IMR-90 (cell line): ENCODE measurements around the gene NPIPB8. TPM values are rescaled to one million over a fixed set of nuclear protein-coding genes. Genes with fewer than 3 reads are reported as not detected.
"Not testable (repeated sequence)": the region's sequence is repeated elsewhere in the genome, so short reads cannot be mapped to it uniquely, and the experiment has no call there.

Experiments
- ATAC-seq: fragments of 200-7000 bp; cut with Tn5 transposase; 2 replicates; pipeline ENCODE4 v1.9.1; 2020; ENCODE audit warnings: low read depth, mild to moderate bottlenecking, moderate library complexity
- BruUV-seq: library from RNA; stranded (reverse); fragments of 400-500 nt; replicated peaks from 2 replicates; lab custom pipeline; 2021; lab: Mats Ljungman, UMichigan
- CTCF ChIA-PET: fragments of 300-600 bp; formaldehyde crosslinking; extraction: SDS; loops from one replicate; lab custom pipeline; 2021; ENCODE audit warnings: antibody characterized with exemption; lab: Yijun Ruan, JAX
- POLR2A ChIA-PET: fragments of 300-600 bp; sonication (Branson Sonifier 250); formaldehyde crosslinking; loops from one replicate; lab custom pipeline; 2022; ENCODE audit warnings: antibody characterized with exemption; ENCODE audit not compliant: unreplicated experiment; lab: Charles Lee
- DNase-seq: peaks from one replicate; pipeline ENCODE4 v3.0.0; 2013
- H2AFZ ChIP-seq: replicated peaks from 2 replicates; pipeline ENCODE3; 2013; ENCODE audit warnings: low read length, mild to moderate bottlenecking; ENCODE audit not compliant: poor library complexity
- H2AK5ac ChIP-seq: 2 replicates; pipeline ENCODE4 v1.6.1; 2013; ENCODE audit warnings: low read depth, low read length, inconsistent platforms
- H2AK9ac ChIP-seq: replicated peaks from 2 replicates; pipeline ENCODE3; 2013; ENCODE audit warnings: mild to moderate bottlenecking, low read depth, low read length, moderate library complexity; ENCODE audit not compliant: poor library complexity
- H2BK120ac ChIP-seq: 2 replicates; pipeline ENCODE4 v1.6.1; 2013; ENCODE audit warnings: low read depth, low read length, inconsistent platforms
- H2BK15ac ChIP-seq: 3 replicates; pipeline ENCODE4 v1.6.1; 2013; ENCODE audit warnings: low read depth, low read length, inconsistent platforms
- H2BK20ac ChIP-seq: 2 replicates; pipeline ENCODE4 v1.6.1; 2013; ENCODE audit warnings: low read depth, mild to moderate bottlenecking, inconsistent platforms, low read length, moderate library complexity
- H2BK5ac ChIP-seq: 2 replicates; pipeline ENCODE4 v1.6.1; 2013; ENCODE audit warnings: mild to moderate bottlenecking, low read depth, low read length, inconsistent platforms; ENCODE audit not compliant: poor library complexity, severe bottlenecking
- H3K14ac ChIP-seq: replicated peaks from 2 replicates; pipeline ENCODE4 v1.6.1; 2013; ENCODE audit warnings: low read depth, low read length, inconsistent platforms
- H3K18ac ChIP-seq: 2 replicates; pipeline ENCODE4 v1.6.1; 2013; ENCODE audit warnings: low read depth, low read length, control low read depth
- H3K23ac ChIP-seq: 2 replicates; pipeline ENCODE4 v1.6.1; 2013; ENCODE audit warnings: low read depth, low read length, inconsistent platforms
- H3K27ac ChIP-seq: 2 replicates; pipeline ENCODE4 v1.5.1; 2013; ENCODE audit warnings: mild to moderate bottlenecking, control low read depth, low read length; ENCODE audit not compliant: insufficient read depth
- H3K27me3 ChIP-seq: 2 replicates; pipeline ENCODE4 v1.6.1; 2013; ENCODE audit warnings: low read length; ENCODE audit not compliant: control insufficient read depth, insufficient read depth
- H3K36me3 ChIP-seq: 2 replicates; pipeline ENCODE4 v1.6.1; 2013; ENCODE audit warnings: low read length, mixed read lengths; ENCODE audit not compliant: control insufficient read depth, insufficient read depth
- H3K4ac ChIP-seq: 2 replicates; pipeline ENCODE4 v1.6.1; 2013; ENCODE audit warnings: low read depth, low read length, inconsistent platforms
- H3K4me1 ChIP-seq: 2 replicates; pipeline ENCODE4 v1.6.1; 2013; ENCODE audit warnings: low read length, mixed read lengths; ENCODE audit not compliant: control insufficient read depth, insufficient read depth
- H3K4me2 ChIP-seq: 2 replicates; pipeline ENCODE4 v1.6.1; 2013; ENCODE audit warnings: low read depth, mild to moderate bottlenecking, control low read depth, low read length, moderate library complexity
- H3K4me3 ChIP-seq: 2 replicates; pipeline ENCODE4 v1.5.1; 2013; ENCODE audit warnings: low read depth, mild to moderate bottlenecking, control low read depth, low read length, moderate library complexity; ENCODE audit not compliant: insufficient read depth
- H3K56ac ChIP-seq: 2 replicates; pipeline ENCODE4 v1.6.1; 2013; ENCODE audit warnings: low read length, inconsistent platforms; ENCODE audit not compliant: insufficient read depth; ENCODE audit errors: extremely low read depth
- H3K79me1 ChIP-seq, 2 experiments: 2 replicates each; pipeline ENCODE4 v1.6.1; 2013; ENCODE audit warnings: low read length in 2 of 2, inconsistent platforms in 1 of 2, low read depth in 1 of 2
- H3K9ac ChIP-seq: 2 replicates; pipeline ENCODE4 v1.6.1; 2013; ENCODE audit warnings: low read depth, low read length, control low read depth
- H3K9me1 ChIP-seq: 2 replicates; pipeline ENCODE4 v1.6.1; 2013; ENCODE audit warnings: low read length, inconsistent platforms; ENCODE audit not compliant: insufficient read depth
- H3K9me3 ChIP-seq: 2 replicates; pipeline ENCODE4 v1.6.1; 2013; ENCODE audit warnings: low read length; ENCODE audit not compliant: control insufficient read depth, insufficient read depth
- H4K20me1 ChIP-seq: 2 replicates; pipeline ENCODE4 v1.6.1; 2013; ENCODE audit warnings: low read length, inconsistent platforms; ENCODE audit not compliant: insufficient read depth
- H4K5ac ChIP-seq: 2 replicates; pipeline ENCODE4 v1.6.1; 2013; ENCODE audit warnings: mild to moderate bottlenecking, low read depth, low read length, control low read depth
- H4K8ac ChIP-seq, 2 experiments: 2 replicates each; pipeline ENCODE4 v1.6.1; 2013; ENCODE audit warnings: low read depth in 2 of 2, low read length in 2 of 2, control low read depth in 1 of 2, inconsistent platforms in 1 of 2
- H4K91ac ChIP-seq: 2 replicates; pipeline ENCODE4 v1.6.1; 2013; ENCODE audit warnings: low read depth, low read length, inconsistent platforms; ENCODE audit not compliant: insufficient read depth
- WGBS, 2 experiments: methylation state at CpG; one replicate each; pipeline versions ENCODE4 v1.1.5 to v1.1.7; 2013; ENCODE audit warnings: missing lambda C conversion rate in 2 of 2; ENCODE audit not compliant: insufficient read length in 1 of 2; ENCODE audit errors: extremely low coverage in 2 of 2; 5-methylcytosine and 5-hydroxymethylcytosine counted together
- dilution Hi-C: fragments of 300-500 bp; cut with HindIII; formaldehyde crosslinking; loops from one replicate; pipeline ENCODE4 v1.14.3; 2018; ENCODE audit warnings: low sequenced_read_pairs; ENCODE audit not compliant: unreplicated experiment
- in situ Hi-C: fragments of 300-500 bp; cut with MboI; formaldehyde crosslinking; loops from 3 replicates; pipeline ENCODE4 v1.14.3; 2019; ENCODE audit warnings: low sequenced_read_pairs, inconsistent platforms, mixed read lengths
- intact Hi-C: fragments of 100-400 bp; cut with micrococcal nuclease; formaldehyde crosslinking; loops from 2 replicates; pipeline ENCODE4 v1.10.0; 2022
- polyA plus RNA-seq, 3 experiments: library from polyadenylated mRNA; depleted of rRNA; stranded (reverse); fragments of >200 nt; gene quantifications; 2 replicates each; pipeline ENCODE4 v1.2.3, GENCODE V29; 2012; ENCODE audit warnings: low replicate concordance in 1 of 3
- total RNA-seq: library from RNA; depleted of rRNA; stranded (reverse); fragments of >200 nt; gene quantifications from 2 replicates; pipeline ENCODE4 v1.2.3, GENCODE V29; 2012

NPIPB8 gene
- total and polyA plus RNA-seq, 2 of the 4 experiments (the other 2 are of a cell fraction): not detected

DNA sequence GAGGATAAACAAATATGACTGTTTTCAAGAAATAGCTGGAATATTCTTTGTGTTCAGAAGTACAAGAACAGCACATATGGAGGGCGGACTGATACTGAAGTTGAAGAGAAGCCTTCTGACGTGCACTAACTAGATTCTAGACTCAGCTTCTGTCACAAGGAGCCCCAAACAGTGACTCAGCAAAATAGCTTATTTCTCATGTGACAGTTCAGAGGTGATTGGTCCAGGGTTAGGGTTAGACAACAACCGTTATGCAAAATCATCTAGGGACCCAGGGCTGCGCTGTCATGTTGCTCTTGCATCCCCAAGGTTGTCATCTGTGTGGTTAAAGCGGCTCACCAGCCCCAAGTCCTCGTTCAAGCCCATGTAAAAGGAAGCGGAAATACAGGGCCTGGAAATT is 29.6 kb downstream of the NPIPB8 start:
- H3K14ac ChIP-seq, H3K27me3 ChIP-seq, H3K23ac ChIP-seq, H2BK120ac ChIP-seq, in situ Hi-C loops, CTCF ChIA-PET, dilution Hi-C loops, H4K8ac ChIP-seq, H3K4ac ChIP-seq, H2BK5ac ChIP-seq, H3K79me1 ChIP-seq, H2BK15ac ChIP-seq, H2AK9ac ChIP-seq, H2AFZ ChIP-seq, H3K56ac ChIP-seq, H3K36me3 ChIP-seq, H3K9me3 ChIP-seq, H4K20me1 ChIP-seq, H4K5ac ChIP-seq, H3K9ac ChIP-seq, DNase-seq, H3K9me1 ChIP-seq, H3K4me2 ChIP-seq, H3K18ac ChIP-seq, H3K4me1 ChIP-seq, H3K4me3 ChIP-seq, H2AK5ac ChIP-seq, H3K27ac ChIP-seq, intact Hi-C loops, H2BK20ac ChIP-seq, POLR2A ChIA-PET, BruUV-seq, H4K91ac ChIP-seq: not testable (repeated sequence)
- no CpG with 5 or more reads among the region's 7 CpGs for WGBS, 2 experiments
- peak; percentile 62 for ATAC-seq

DNA sequence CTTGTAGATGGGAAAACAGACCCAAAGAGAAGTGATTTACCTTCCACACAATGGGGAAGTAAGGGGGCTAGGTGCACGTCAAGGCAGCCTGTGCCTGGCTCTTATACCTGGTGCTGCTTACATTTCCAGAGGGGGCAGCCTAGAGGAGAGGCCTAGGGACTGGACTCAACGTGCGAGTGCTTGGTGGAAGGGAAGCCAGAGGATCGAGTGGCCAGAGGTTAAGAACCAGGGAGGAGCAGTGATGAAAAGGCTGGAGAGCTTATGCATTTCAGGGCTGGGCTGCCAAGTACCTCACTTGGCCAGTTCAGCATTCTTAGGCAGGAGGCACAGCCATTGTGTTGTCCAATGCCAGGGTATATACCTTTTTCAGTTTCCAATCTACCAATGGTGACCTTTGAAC is 30.3 kb downstream of the NPIPB8 start:
- H3K4me3 ChIP-seq, POLR2A ChIA-PET, H2BK20ac ChIP-seq, H3K9me3 ChIP-seq, H3K36me3 ChIP-seq, H4K5ac ChIP-seq, H3K4ac ChIP-seq, H2BK120ac ChIP-seq, H3K23ac ChIP-seq, H3K9ac ChIP-seq, H3K27ac ChIP-seq, H3K56ac ChIP-seq, H2AK5ac ChIP-seq, H3K9me1 ChIP-seq, H3K14ac ChIP-seq, H4K20me1 ChIP-seq, DNase-seq, H4K91ac ChIP-seq, H2BK5ac ChIP-seq, H3K4me1 ChIP-seq, ATAC-seq, H4K8ac ChIP-seq, BruUV-seq, H3K79me1 ChIP-seq, H3K18ac ChIP-seq, H3K27me3 ChIP-seq, H3K4me2 ChIP-seq, dilution Hi-C loops, CTCF ChIA-PET, H2AK9ac ChIP-seq, H2AFZ ChIP-seq, H2BK15ac ChIP-seq, in situ Hi-C loops, intact Hi-C loops: not testable (repeated sequence)
- whole genome bisulfite sequencing, 2 experiments: no CpG with 5 or more reads among the region's 4 CpGs
